ACHN (cell line): ENCODE results near the gene UBE2J2.

ENCODE experiments used
- DNase-seq: peaks from one replicate; pipeline ENCODE4 v3.0.0-alpha.2; 2015
- in situ Hi-C: cut with HindIII; loops from 2 replicates; pipeline ENCODE4 v1.10.0; 2017; ENCODE audit warnings: low sequenced_read_pairs, low pct_ligation_motif_present, low pct_unique_long_range_greater_than_20kb

The UBE2J2 gene

DNA sequence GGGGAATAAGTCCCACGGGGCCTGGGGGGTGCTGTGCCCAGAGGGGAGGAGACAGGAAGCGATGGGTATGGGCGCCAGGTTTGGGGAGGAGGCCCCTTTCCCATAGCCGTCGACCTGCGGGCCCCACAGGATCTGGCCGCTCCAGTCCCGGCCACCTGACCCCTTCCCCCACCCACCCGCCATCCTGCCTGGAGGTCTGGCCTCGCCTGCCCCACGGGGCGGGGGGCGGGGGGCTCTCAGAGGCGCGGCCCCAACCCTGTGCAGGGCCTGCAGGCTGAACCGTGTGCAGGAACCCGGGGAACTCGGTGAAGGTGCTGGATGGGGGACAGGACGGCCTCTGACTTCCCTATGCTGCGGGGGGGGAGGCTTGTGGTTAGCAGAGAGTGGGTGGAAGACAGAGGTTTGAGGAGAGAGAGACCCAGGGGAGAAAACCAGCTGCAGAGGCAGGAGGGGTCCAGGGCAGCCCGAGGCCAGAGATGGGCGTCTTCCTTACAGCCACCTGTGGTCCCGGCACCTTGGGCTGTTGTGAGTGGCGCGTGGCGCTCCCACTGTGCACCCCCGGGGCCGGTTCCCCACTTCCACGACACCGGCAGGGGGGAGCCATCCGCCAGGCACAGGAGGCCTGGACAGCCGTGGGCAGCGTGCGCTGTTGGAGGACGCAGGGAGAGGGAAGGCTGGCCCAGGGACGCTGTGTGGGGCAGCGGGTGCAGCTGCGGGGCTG lies 64.8 kb downstream of the UBE2J2 start:
- in situ Hi-C loops, result no loop called here
- DNase-seq, result no peak

- in situ Hi-C loops, result no loop called here
- no peak for DNase-seq
Measured at GRCh38 chr1:1207571-1207892, 66.1 kb downstream of the UBE2J2 start.

DNA sequence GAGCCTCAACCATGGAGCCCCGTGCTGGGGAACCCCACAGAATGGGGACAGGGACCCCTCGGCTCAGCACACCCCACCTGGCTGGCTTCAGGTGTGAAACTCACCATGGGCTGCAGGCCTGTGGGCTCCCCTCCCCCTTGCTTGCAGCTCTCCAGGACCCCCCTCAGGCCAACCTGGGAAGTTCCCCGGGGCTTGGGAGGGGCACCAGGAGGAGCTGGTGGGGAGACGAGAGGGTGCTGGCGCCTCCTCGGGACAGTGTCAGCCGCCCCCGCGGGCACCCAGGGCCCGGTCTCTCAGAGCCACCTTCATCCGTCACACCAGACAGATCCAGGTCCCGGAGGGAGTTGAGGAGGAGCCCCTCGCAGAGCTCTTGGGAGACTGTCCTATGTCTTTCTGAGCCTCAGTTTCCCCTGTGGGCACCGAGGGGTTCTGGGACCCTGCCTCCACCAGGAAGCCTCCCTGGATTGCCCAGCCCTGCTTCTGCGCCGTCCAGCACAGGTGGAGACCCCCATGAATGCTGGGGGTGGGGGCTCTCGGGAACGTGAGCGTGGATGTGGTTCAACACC lies 66.6 kb downstream of the UBE2J2 start:
- no peak for DNase-seq
- in situ Hi-C loops, result no loop called here

- no peak for DNase-seq
- in situ Hi-C loops, result no loop called here
Measured at GRCh38 chr1:1206376-1206965, 67.2 kb downstream of the UBE2J2 start, which contains the start of gene TNFRSF18. Gene TNFRSF18, minus strand, starts transcription at chr1:1206592. Its CDS starts 21 bp downstream, at chr1:1206571.

DNA sequence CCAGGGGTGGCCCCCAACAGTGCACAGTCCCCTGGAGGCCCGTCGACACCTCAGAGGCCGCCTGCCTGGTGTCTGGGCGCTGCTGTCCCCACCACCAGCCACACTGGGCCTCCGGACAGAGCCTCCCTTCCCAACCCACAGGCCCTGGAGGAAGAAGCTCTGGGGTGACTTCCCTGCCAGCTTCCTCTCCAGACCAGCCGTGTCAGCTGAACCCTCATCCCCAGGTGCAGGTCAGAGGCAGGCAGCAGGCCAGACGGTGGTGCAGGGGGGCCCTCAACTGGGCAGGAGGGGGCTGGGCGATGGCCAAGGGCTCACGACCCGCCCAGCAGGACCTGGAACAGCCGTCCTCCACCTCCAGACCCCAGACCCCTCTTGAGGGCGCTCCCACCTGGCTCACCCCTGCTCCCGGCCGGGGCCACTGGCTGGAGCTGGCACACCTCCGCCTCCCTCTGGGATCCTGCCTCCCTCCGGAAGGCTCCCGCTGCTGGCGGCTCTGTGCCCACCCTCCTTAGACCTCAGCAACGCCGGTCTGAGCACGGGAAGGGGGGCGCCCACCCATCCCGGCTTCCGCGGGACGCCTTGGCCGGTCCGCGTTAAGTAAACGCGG lies 67.8 kb downstream of the UBE2J2 start:
- in situ Hi-C loops, result no loop called here
- DNase-seq, result no peak

- in situ Hi-C loops, result no loop called here
- no peak for DNase-seq
Measured at GRCh38 chr1:1204998-1205768, 68.5 kb downstream of the UBE2J2 start.

- in situ Hi-C loops, result no loop called here
Measured at GRCh38 chr1:1204425-1204920, 69.2 kb downstream of the UBE2J2 start.

More at GRCh38 chr1:1204425-1204920, 69.2 kb downstream of the UBE2J2 start:
- no peak for DNase-seq
